Activated naive CD8-positive, alpha-beta T cell treated with anti-CD3 and anti-CD28 coated beads, Interleukin-2, amount 50 U/mL, for 24 hours (primary cell): ENCODE results near the gene TAF4B.

Experiments
- ATAC-seq: fragments of 150-1000 bp; cut with Tn5 transposase; one replicate; pipeline ENCODE4 v1.10.0; 2021
- DNase-seq: peaks from one replicate; pipeline ENCODE4 v3.0.0; 2021
- H3K27ac Mint-ChIP-seq: one replicate; pipeline ENCODE4 v1.8.0; 2021; ENCODE audit warnings: mild to moderate bottlenecking, mixed read lengths
- H3K27me3 Mint-ChIP-seq: one replicate; pipeline ENCODE4 v1.8.0; 2021; ENCODE audit warnings: mixed read lengths
- H3K36me3 Mint-ChIP-seq: one replicate; pipeline ENCODE4 v1.8.0; 2021; ENCODE audit warnings: low read depth, mixed read lengths
- H3K4me1 Mint-ChIP-seq: one replicate; pipeline ENCODE4 v1.8.0; 2021; ENCODE audit warnings: mixed read lengths
- H3K4me3 Mint-ChIP-seq: one replicate; pipeline ENCODE4 v1.8.0; 2021; ENCODE audit warnings: mild to moderate bottlenecking, moderate library complexity, mixed read lengths
- H3K9me3 Mint-ChIP-seq: one replicate; pipeline ENCODE4 v1.8.0; 2021; ENCODE audit warnings: mixed read lengths

The TAF4B gene

GRCh38 chr18:26307161-26307773 lies 81.0 kb downstream of the TAF4B start:
- ATAC-seq (no peak), DNase-seq (no peak)
- no peaks in the 10 kb centered on the region for H3K9me3 Mint-ChIP-seq
- H3K27me3 Mint-ChIP-seq = no peaks in the 10 kb centered on the region
- H3K36me3 Mint-ChIP-seq = peaks cover 15% of the 10 kb centered on the region
- H3K4me1 Mint-ChIP-seq = peaks cover 3% of the 10 kb centered on the region
- H3K27ac Mint-ChIP-seq = no peak overlapping the region
- H3K4me3 Mint-ChIP-seq = no peak overlapping the region

DNA sequence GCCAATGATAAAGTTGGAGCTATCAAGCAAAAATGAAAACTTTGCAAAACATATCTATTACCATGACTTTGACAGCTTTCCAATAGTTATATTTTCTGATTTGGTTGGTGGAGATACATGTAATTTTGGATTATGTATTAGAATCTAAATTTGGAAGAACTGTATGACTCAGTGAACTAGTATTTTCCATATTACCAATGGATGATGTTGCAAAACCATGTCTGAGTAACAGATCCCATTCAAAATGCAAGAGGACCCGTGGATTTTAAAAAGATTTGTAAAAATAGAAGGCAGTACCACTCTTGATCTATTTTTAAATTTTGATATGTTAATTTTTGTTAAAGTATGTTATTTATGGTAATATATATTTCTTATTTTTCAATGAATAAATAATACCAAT lies 83.0 kb downstream of the TAF4B start:
- H3K27ac Mint-ChIP-seq = no peak overlapping the region
- peaks cover 3% of the 10 kb centered on the region for H3K4me1 Mint-ChIP-seq
- ATAC-seq = no peak
- H3K4me3 Mint-ChIP-seq = no peak overlapping the region
- no peak for DNase-seq
- H3K9me3 Mint-ChIP-seq = no peaks in the 10 kb centered on the region
- H3K36me3 Mint-ChIP-seq = peaks cover 10% of the 10 kb centered on the region
- H3K27me3 Mint-ChIP-seq = no peaks in the 10 kb centered on the region

DNA sequence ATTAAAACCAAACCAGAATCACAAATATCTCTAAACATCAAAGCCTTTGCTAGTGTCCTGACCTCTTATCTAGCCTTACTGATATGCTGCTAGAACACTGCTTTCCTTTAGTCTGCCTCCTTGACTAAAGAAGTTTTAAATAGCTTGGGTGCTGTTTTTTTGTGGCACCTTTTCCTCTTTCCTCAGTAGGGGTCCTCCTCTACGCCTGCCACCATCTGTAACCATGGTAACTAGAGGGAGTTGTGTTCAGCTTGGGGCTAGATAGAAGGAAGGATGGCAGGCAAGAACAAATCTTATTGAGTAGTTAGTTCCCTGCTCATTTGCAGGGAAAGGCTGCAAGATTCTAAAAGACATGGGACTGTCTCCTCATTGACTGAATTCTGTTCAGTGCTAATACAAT lies 86.0 kb downstream of the TAF4B start:
- ATAC-seq = no peak
- peaks cover 3% of the 10 kb centered on the region for H3K4me1 Mint-ChIP-seq

DNA sequence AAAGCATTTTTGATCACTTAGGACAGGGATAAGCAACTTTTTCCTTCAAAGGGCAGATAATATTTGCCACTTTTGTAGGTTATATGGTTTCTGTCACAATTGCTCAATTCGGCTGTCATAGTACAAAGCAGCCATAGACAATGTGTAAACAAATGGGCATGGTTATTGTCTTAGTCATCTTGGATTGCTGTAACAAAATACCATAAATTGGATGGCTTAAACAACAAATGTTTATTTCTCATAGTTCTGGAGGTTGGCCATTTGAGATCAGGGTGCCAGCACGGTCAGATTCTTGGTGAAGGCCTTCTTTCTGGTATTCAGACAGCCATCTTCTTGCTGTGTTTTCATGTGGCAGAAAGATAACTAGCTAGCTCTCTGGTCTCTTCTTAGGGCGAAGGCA lies 91.2 kb downstream of the TAF4B start:
- Mint-ChIP-seq H3K27ac (no peak overlapping the region), H3K36me3 (peaks cover 26% of the 10 kb centered on the region), H3K4me3 (no peak overlapping the region), H3K9me3 (no peaks in the 10 kb centered on the region), H3K4me1 (no peaks in the 10 kb centered on the region), H3K27me3 (no peaks in the 10 kb centered on the region)
- DNase-seq = no peak
- no peak for ATAC-seq

More for the DNA sequence above, 86.0 kb downstream of the TAF4B start:
- H3K9me3 Mint-ChIP-seq = no peaks in the 10 kb centered on the region
- no peak overlapping the region for H3K4me3 Mint-ChIP-seq
- H3K27me3 Mint-ChIP-seq = no peaks in the 10 kb centered on the region
- H3K27ac Mint-ChIP-seq = no peak overlapping the region
- H3K36me3 Mint-ChIP-seq = peaks cover 14% of the 10 kb centered on the region
- no peak for DNase-seq

DNA sequence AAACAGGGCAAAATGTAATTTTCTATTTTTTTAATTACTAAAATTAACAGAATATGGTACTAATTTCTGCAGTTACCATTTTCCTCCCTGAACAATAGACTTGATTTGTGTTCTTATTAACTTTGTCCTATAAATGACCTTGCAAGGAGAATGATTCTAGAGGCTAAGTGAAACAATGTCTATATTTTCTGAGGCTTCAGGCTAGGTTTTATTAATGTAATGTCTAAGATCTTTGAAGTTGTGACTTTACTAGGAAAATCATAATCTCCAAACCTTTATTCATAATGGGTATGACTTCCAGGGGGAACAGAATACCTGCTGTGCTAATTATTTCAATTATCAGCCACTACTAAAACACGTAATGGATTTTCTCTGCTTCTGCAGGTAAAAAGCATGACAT lies 94.4 kb downstream of the TAF4B start:
- peaks cover 3% of the 10 kb centered on the region for H3K4me1 Mint-ChIP-seq
- H3K36me3 Mint-ChIP-seq = peaks cover 46% of the 10 kb centered on the region
- H3K4me3 Mint-ChIP-seq = no peak overlapping the region
- DNase-seq = no peak
- no peak overlapping the region for H3K27ac Mint-ChIP-seq
- H3K27me3 Mint-ChIP-seq = no peaks in the 10 kb centered on the region
- no peak for ATAC-seq
- no peaks in the 10 kb centered on the region for H3K9me3 Mint-ChIP-seq

- peaks cover 44% of the 10 kb centered on the region for H3K36me3 Mint-ChIP-seq
- H3K9me3 Mint-ChIP-seq = no peaks in the 10 kb centered on the region
- H3K27me3 Mint-ChIP-seq = no peaks in the 10 kb centered on the region
- H3K4me3 Mint-ChIP-seq = no peak overlapping the region
- no peak for ATAC-seq
- peaks cover 3% of the 10 kb centered on the region for H3K4me1 Mint-ChIP-seq
- no peak for DNase-seq
- no peak overlapping the region for H3K27ac Mint-ChIP-seq
Measured at GRCh38 chr18:26322890-26323653, 96.8 kb downstream of the TAF4B start.

- Mint-ChIP-seq H3K4me1 (peaks cover 3% of the 10 kb centered on the region), H3K27ac (no peak overlapping the region), H3K36me3 (peaks cover 37% of the 10 kb centered on the region), H3K4me3 (no peak overlapping the region), H3K27me3 (no peaks in the 10 kb centered on the region), H3K9me3 (no peaks in the 10 kb centered on the region)
- no peak for ATAC-seq
- no peak for DNase-seq
Measured at GRCh38 chr18:26325771-26326170, 99.5 kb downstream of the TAF4B start.

DNA sequence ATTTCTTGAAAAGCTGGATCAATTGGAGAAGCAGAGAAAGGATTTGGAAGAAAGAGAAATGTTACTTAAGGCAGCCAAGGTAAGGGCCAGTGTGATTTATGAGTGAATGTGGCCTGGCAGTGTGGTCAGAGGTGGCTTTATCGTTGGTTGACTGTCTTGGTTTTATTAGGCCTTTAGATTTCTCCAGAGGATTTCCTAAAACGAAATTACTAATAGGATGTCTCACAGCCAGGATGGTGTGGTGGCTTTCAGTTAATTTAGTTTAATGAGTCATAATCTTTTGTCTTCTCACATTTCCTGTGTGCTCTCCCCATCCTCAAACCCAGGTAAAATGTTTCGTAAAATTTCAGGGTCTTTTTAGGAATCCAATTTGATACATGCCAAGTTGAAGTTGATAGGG lies 100.8 kb downstream of the TAF4B start:
- no peaks in the 10 kb centered on the region for H3K9me3 Mint-ChIP-seq
- H3K27me3 Mint-ChIP-seq = no peaks in the 10 kb centered on the region
- H3K36me3 Mint-ChIP-seq = peaks cover 28% of the 10 kb centered on the region
- no peak for ATAC-seq
- no peak overlapping the region for H3K27ac Mint-ChIP-seq
- H3K4me3 Mint-ChIP-seq = no peak overlapping the region
- no peak for DNase-seq
- H3K4me1 Mint-ChIP-seq = peaks cover 3% of the 10 kb centered on the region

GRCh38 chr18:26332991-26333390 lies 106.7 kb downstream of the TAF4B start:
- no peak for ATAC-seq
- Mint-ChIP-seq H3K27me3 (no peaks in the 10 kb centered on the region), H3K4me3 (no peak overlapping the region), H3K27ac (no peak overlapping the region), H3K4me1 (no peaks in the 10 kb centered on the region), H3K9me3 (no peaks in the 10 kb centered on the region), H3K36me3 (peaks cover 14% of the 10 kb centered on the region)
- DNase-seq = no peak

DNA sequence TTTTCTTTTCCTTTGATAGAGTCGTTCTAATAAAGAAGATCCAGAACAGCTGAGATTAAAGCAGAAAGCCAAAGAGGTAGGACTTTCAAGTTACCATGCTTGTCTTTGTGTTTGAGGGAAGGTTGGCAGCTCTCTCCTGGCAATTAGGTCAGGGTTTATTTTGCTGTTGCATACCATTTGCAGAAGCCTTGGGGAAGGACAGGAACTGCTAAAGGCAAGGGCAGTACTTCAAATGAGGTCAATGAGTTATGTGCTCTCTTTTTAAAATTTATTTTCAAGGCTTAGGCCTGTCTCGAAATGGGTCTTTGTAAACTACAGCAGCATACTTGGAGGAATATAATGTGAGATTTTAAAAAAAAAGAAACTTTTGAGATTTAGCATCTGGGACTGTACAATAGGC lies 108.9 kb downstream of the TAF4B start:
- H3K4me3 Mint-ChIP-seq = no peak overlapping the region
- H3K27ac Mint-ChIP-seq = no peak overlapping the region
- H3K36me3 Mint-ChIP-seq = peaks cover 18% of the 10 kb centered on the region
- no peaks in the 10 kb centered on the region for H3K27me3 Mint-ChIP-seq
- H3K9me3 Mint-ChIP-seq = no peaks in the 10 kb centered on the region
- no peaks in the 10 kb centered on the region for H3K4me1 Mint-ChIP-seq
- DNase-seq (no peak), ATAC-seq (no peak)

GRCh38 chr18:26335571-26336487 lies 109.6 kb downstream of the TAF4B start:
- DNase-seq (no peak), ATAC-seq (no peak)
- Mint-ChIP-seq H3K9me3 (no peaks in the 10 kb centered on the region), H3K36me3 (peaks cover 19% of the 10 kb centered on the region), H3K27ac (no peak overlapping the region), H3K4me3 (no peak overlapping the region), H3K27me3 (no peaks in the 10 kb centered on the region), H3K4me1 (no peaks in the 10 kb centered on the region)

DNA sequence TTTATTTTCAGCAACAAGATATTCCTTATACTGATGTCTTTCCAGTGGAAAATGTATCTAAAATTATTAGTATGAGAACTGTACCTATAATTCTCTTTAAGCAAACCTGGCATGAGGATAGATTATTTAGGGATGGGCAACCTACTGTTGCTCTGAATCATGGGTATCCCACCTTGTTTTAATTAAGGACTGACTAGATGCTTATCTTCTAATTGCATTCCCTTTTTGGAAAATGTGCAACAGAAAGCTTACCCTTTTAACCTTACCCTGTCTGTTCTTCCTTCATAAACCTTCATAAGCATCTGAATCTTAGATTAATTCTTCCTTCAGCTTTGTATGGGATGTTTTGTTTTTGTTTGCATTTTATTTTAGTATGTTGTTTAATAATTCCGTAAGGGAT lies 110.3 kb downstream of the TAF4B start:
- H3K4me1 Mint-ChIP-seq = no peaks in the 10 kb centered on the region

DNA sequence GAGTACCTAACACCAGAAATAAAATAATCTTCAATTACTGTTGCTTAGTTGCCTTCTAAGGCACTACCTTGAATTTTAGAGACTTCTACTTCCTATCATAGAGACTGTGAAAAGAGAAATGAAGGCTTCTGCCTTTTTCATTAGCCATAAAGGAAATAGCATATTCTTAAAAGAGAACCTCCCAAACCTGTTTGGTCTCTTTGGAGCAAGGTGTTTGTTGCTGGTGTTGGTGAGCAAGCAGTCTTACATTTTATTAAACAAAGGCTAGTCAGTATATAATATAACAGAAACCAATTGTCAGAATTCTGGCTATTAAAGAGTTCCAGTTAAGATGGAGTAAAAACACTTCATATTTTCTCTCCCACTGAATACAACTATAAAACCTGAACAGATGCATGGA lies 116.4 kb downstream of the TAF4B start:
- Mint-ChIP-seq H3K27ac (no peak overlapping the region), H3K9me3 (peaks cover 25% of the 10 kb centered on the region), H3K4me3 (no peak overlapping the region), H3K36me3 (peaks cover 60% of the 10 kb centered on the region), H3K27me3 (no peaks in the 10 kb centered on the region), H3K4me1 (no peaks in the 10 kb centered on the region)
- ATAC-seq (no peak), DNase-seq (no peak)

More for the DNA sequence above, 110.3 kb downstream of the TAF4B start:
- no peak for ATAC-seq
- Mint-ChIP-seq H3K9me3 (no peaks in the 10 kb centered on the region), H3K36me3 (peaks cover 26% of the 10 kb centered on the region), H3K27me3 (no peaks in the 10 kb centered on the region), H3K27ac (no peak overlapping the region), H3K4me3 (no peak overlapping the region)
- DNase-seq = no peak

- Mint-ChIP-seq H3K36me3 (peaks cover 36% of the 10 kb centered on the region), H3K9me3 (peaks cover 34% of the 10 kb centered on the region), H3K4me1 (no peaks in the 10 kb centered on the region), H3K4me3 (no peak overlapping the region), H3K27ac (no peak overlapping the region), H3K27me3 (no peaks in the 10 kb centered on the region)
- no peak for ATAC-seq
- DNase-seq = no peak
Measured at GRCh38 chr18:26350961-26351360, 124.7 kb downstream of the TAF4B start.
